GM21367 (cell line): ENCODE measurements around the gene C20orf173.
"Not testable (repeated sequence)": the region's sequence is repeated elsewhere in the genome, so short reads cannot be mapped to it uniquely, and the experiment has no call there.

Experiments used
- ATAC-seq: cut with Tn5 transposase; IDR thresholded peaks from one replicate; pipeline ENCODE4 v1.9.1; 2021; ENCODE audit not compliant: unreplicated experiment

Gene C20orf173, protein sequence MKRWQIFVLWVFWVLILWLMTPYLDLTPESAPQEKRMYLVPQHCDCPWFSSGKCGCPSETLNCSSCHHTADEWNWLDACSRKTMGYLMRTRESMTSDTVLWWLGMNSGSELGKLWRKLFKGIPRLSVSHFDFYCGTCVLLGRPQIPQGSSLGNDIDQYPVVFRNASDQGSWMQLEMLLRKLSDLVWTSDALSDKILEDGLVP

DNA sequence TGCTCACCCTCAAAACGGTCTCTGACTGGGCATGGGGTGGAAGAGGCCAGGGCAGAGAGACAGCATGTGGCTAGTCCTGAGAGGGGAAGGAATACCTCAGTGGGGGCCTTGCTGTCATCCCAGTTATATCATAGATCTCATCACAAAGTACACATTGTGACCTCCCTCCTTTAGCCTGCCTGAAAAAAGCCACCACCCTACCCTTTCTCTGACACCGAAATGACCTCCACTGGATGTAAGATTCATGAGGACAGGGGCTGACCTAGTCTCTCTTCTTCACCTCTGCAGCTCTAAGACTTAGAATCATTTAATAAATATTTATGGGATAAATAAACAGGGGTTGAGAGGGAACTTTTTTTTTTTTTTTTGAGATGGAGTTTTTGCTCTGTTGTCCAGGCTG is at the start of gene C20orf173:
C20orf173 (minus strand) TSS at position 101 of the 400 bp plus-strand sequence. CDS start 279 bp downstream, outside the sequence.
- no peak for ATAC-seq

- ATAC-seq: no peak
These were observed 49.7 kb upstream of the C20orf173 start for GRCh38 chr20:35579196-35579595.

GRCh38 chr20:35578469-35578868 is 49.0 kb upstream of the C20orf173 start:
- ATAC-seq: no peak

- ATAC-seq: no peak
These were observed 47.4 kb upstream of the C20orf173 start for GRCh38 chr20:35576816-35577215.

DNA sequence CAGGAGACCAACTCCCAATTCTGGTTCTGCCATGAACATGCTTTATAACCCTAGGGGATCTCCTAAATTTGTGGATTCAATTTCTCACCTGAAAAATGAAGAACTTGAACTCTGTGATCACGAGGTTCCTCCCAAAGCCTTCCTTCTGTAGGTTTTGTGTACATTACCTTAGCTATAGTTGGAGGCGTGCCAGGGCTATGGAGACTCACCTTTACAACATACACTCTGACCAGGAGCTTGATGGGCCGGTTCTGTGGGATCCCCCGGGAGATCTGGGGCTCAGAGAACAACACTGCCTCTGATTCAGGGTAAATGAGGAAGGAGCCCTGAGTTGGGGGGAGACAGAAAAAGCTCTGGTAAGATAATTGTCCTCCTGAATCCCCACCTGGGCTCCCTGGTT is 46.5 kb upstream of the C20orf173 start:
- ATAC-seq: no peak

DNA sequence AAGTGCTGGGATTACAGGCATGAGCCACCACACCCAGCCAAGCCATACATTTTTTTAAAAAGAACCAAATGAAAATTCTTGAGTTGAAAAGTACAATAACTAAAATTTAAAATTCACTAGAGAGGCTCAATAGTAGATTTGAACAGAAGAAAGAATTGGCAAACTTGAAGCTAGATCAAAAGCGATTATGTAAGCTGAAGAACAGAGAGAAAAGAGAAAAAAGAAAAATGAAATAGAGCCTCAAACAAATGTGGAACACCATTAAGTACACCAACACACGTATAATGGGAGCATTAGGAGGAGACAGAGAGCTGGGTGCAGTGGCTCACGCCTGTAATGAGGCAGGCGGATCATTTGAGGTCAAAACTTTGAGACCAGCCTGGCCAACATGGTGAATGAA is 43.4 kb upstream of the C20orf173 start:
- no peak for ATAC-seq

- no peak for ATAC-seq
These were observed 42.1 kb upstream of the C20orf173 start for GRCh38 chr20:35571555-35571954.

GRCh38 chr20:35568645-35569044 is 39.2 kb upstream of the C20orf173 start:
- no peak for ATAC-seq

- no peak for ATAC-seq
These were observed 35.5 kb upstream of the C20orf173 start for GRCh38 chr20:35564905-35565304.

DNA sequence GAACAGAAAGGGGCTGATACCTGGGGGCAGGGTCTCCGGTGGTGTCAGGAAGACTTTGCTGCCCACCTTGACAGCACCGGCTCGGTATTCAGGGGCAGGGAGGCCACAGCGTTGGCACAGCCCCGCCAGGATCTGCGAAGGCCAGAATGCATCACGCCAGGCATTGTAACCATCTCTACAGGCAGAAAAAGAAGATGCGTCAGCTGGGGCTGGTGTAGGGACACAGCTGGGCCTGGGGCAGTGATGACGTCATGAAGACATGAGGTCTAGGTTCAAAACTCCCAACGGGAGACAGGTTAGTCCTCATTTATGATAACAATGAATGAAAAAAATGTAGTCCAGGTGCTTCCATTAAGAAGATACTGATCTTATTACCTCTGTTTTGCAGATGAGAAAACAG is 34.4 kb upstream of the C20orf173 start:
- no peak for ATAC-seq

DNA sequence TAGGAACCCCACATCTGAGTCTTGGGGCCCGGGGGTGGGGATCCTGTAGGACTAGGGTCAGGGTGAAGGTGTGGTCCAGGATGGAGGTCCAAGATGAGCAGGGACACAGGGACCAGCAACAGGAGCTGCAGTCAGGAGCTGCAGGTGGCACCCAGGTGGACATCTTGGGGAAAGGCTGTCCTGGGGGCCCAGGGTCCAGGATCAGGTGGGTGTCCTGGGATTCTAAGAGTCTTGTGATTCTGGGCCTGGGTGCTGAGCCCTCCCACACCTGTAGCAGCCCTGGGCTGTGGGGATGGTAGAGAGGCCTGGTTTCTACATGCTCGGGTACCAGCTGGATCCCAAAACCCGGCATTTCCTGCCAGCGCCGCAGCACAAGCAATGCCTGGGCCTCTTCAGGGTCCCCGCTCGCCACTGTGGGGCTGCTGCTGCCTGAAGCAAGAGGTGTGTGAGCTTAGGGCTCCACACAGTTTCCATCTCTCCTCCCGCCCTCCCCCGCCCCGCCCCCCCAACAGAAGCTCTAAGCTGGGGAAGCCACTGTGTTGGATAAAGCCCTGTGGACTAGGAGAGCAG is 33.2 kb upstream of the C20orf173 start:
- ATAC-seq: no peak

DNA sequence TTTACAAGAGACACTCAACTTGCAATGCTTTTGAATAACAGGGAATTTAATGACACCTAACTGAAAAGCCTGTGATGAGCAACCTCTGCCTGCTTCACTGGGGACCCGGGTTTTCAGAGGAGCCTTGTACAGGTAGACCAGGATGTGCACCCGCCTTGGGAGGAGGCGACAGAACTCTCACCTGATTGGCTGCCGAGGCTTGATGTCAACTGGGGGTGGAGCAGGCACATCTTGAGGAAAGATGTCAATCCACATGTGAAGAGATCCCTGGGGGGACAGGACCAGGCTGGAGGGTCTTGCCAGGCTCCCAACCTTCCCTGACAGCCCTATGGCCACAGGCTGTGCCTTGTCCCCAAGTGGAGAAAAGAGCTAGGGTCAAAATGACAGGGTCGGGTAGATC is 32.2 kb upstream of the C20orf173 start:
- no peak for ATAC-seq

DNA sequence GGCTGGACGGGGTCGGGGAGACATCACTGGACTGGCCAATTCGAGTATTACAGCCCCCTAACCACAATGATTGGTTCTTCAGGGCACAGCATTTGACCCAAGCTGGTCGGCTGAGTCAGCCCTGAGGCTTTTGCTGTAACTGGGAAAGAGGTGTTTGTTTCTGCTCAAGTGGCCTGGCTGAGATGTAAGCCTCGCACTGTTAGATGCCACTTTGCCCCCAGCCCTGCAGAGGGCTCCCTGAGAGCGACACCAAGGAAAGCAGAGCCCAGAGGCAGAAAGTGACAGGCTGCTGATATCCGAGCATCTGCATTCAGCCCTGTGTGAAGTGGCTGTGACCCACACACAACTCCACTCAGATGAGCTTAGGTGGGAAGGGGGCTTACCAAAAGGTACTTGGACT is 31.8 kb upstream of the C20orf173 start:
- no peak for ATAC-seq

- no peak for ATAC-seq
These were observed 31.1 kb upstream of the C20orf173 start for GRCh38 chr20:35560541-35560940.

DNA sequence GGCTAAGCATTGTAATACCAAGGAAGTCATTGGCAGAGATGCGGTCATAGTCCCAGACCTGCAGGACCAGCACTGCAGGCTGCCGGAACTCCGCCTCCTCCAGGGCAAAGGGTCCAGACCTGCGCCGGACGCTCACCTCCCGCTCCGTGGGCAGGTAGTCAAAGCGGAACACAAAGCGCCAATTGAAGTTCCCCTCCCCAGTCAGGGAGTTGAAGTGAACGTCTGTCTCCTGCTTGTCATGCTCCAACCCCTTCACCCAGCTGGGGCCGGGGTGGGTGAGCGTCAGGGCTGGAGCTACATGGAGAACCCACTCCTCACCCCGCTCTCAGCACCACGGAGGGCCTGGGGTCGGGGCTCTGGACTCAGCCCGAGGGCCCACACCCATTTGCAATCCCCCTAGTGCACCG is 30.7 kb upstream of the C20orf173 start:
- ATAC-seq: no peak

DNA sequence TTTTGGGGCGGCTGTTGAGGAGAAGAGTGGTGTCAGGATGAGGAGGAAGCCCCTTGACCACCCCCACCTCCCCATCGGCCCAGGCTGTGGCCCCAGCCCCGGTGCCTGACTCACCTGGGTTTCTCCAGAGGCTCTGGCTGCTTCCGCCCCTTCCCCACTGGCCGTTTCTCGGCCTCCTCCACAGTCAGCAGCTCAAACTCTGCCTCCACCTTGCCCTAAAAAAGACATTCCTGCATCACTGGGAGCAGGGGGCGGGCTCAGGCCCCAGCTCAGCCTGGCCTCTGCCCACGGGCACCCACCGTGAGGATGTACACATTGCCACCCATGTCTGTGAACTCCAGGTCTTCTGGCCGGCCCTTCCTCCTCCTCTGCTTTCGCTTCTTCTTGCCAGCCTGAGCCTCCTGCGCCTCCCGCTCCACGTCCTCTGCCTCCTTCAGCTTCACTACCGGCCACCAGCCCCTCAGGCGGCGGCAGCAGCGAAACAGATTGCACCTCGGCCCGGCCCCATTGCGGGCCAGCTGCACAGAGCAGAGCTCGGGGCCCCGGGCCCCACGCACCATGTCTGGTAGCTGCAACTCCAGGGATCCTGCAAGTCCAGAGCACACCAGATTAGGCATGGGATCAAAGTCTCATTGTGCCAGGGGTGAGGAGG is 29.7 kb upstream of the C20orf173 start:
- no peak for ATAC-seq

DNA sequence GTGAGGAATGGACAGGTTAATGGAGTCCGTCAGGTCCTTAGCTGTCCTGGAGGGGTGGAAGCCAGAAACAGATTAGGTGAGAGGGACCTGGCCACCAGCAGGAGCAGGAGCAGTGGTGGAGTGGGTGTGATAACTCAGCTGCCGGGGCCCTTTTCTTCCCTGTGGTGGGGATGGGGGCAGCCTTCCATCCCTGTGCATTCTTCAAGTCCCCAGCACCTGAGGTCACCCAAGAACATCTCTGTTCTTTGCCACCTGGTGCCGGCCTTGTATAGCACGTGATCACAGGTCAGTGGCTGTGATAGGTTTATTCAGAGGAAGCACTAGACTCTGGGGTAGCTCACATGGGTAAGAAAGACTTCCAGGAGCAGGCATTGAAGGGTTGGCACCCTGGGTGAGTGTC is 29.0 kb upstream of the C20orf173 start:
- no peak for ATAC-seq

- ATAC-seq: no peak
These were observed 27.4 kb upstream of the C20orf173 start for GRCh38 chr20:35556871-35557270.

- ATAC-seq: no peak
These were observed 26.6 kb upstream of the C20orf173 start for GRCh38 chr20:35555951-35556645.

GRCh38 chr20:35555461-35555860 is 26.0 kb upstream of the C20orf173 start:
- not testable (repeated sequence) for ATAC-seq

GRCh38 chr20:35552914-35553313 is 23.5 kb upstream of the C20orf173 start:
- no peak for ATAC-seq

- no peak for ATAC-seq
These were observed 22.1 kb upstream of the C20orf173 start for GRCh38 chr20:35551503-35551902.
